Sigmoid colon (tissue), 4 donors: ENCODE measurements around the gene LRRC55.

ENCODE experiments used
- CTCF ChIP-seq, 4 experiments: fragments of 450-650 bp in 3 of 4; fragments of 200-600 bp in 1 of 4; IDR thresholded peaks; one replicate each; pipeline ENCODE4 v1.5.1; 2016 to 2019; ENCODE audit warnings: antibody characterized with exemption in 4 of 4, mild to moderate bottlenecking in 3 of 4, moderate library complexity in 2 of 4
- EP300 ChIP-seq, 4 donors: sonication (generic); formaldehyde crosslinking; IDR thresholded peaks; one replicate each; pipeline ENCODE4 v1.6.1; 2017; ENCODE audit warnings: antibody characterized with exemption in 4 of 4
- POLR2A ChIP-seq, 2 donors: fragments of 450-650 bp; IDR thresholded peaks; one replicate each; pipeline ENCODE4 v1.6.1; 2016; ENCODE audit warnings: antibody characterized with exemption in 2 of 2, mild to moderate bottlenecking in 2 of 2, moderate library complexity in 2 of 2
- POLR2AphosphoS5 ChIP-seq, 4 donors: sonication (generic); formaldehyde crosslinking; IDR thresholded peaks; one replicate each; pipeline ENCODE4 v1.6.1; 2017; ENCODE audit warnings: antibody characterized with exemption in 4 of 4

GRCh38 chr11:57146301-57146700 lies 35.5 kb upstream of the LRRC55 start:
- TF ChIP-seq CTCF (IDR thresholded peaks at IDR 0.05) (no peak), EP300 (IDR thresholded peaks at IDR 0.05) (no peak), POLR2A (IDR thresholded peaks at IDR 0.05) (no peak), POLR2AphosphoS5 (IDR thresholded peaks at IDR 0.05) (no peak)
